ENCODE measurements around the gene TNFSF13. TPM values are rescaled to one million over a fixed set of nuclear protein-coding genes. Genes with fewer than 3 reads are reported as not detected.

Gene TNFSF13
- total RNA-seq, 2 donors from 2014 or later, result 2.9 to 3.1 TPM

DNA sequence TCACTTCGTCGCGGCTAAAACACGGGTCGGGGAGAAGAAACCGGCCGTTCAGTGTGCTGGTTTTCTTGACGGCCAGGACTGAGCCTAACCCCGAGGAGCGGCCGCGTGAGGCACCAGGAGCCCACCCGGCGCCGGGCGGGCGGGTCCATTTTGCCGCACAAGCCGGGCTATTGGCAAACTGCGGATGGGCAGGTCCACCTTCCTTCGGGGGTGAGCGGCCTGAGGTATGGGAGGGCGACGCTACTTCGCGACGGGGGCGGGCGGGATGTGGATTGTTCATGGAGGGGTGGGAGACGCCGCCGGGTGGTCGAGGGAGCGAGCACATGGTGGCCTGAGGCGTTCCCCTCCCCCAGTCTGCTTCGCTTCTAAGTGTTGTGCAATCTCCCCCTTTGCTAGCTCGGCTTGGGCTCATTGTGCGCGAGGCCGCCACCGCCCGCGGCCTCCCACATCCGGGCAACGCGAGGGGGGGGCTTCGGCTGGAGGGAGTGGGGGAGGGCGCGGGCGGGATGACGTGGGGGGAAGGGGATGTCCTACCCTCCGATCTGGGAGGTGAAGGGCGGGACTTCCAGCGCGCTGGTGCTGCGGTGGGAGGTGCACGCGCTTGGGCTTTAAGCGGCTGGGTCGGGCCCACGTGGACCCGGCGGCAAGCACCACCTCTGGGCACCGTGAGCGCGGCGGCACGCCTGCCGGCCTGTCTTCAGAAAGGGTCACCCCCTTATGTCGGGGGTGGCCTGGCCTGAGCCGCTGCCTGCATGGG lies 15.0 kb downstream of the TNFSF13 start:
- no peaks in the 10 kb centered on the region for H3K9me3 ChIP-seq (ENCODE audit: control insufficient read depth, low read length, poor library complexity, severe bottlenecking)
- no peaks in the 10 kb centered on the region for H3K27me3 Mint-ChIP-seq
- H3K36me3 Mint-ChIP-seq (ENCODE audit: low read depth), result peaks cover 7% of the 10 kb centered on the region
- DNase-seq (peak; percentile 83 to 89 (median 87)), ATAC-seq (peak; percentile 54)
- H3K27ac Mint-ChIP-seq, result peak overlapping the region; percentile 98
- H3K4me1 Mint-ChIP-seq, result peaks cover 41% of the 10 kb centered on the region
- H3K4me3 Mint-ChIP-seq, result peak overlapping the region; percentile 93

DNA sequence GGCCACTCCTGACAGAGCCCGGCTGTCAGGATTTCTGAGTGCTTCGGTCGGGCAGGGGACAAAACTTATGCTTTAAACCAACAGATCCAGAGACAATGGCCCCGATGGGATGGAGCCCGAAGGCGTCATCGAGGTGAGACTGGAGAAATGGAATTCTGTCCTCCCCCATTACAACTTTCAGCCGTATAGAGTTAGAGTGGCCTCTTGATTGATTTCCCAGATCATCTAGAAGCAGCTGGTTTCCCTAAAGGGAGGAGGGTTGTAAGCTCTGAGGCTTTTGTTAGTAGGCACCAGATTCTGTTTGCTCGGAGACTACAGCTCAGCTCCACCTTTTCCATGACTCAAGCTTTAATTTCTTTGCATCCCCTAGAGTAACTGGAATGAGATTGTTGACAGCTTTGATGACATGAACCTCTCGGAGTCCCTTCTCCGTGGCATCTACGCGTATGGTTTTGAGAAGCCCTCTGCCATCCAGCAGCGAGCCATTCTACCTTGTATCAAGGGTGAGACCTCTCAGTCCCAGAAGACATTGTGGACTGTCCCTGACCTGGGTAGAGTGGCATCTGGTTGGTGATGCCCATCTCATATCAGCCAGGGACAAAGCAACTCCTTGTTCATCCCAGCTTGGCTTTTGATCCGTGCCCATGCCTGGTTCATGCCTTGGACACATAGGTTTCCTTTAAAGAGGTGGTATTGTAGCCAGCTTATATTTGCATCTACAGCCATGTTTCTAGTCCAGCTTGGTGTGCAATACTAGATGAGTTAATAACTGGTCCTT lies 15.8 kb downstream of the TNFSF13 start:
- Mint-ChIP-seq H3K4me1 (peaks cover 47% of the 10 kb centered on the region), H3K27me3 (no peaks in the 10 kb centered on the region), H3K36me3 (ENCODE audit: low read depth) (peaks cover 7% of the 10 kb centered on the region), H3K27ac (peak overlapping the region; percentile 98), H3K4me3 (peak overlapping the region; percentile 93)
- no peaks in the 10 kb centered on the region for H3K9me3 ChIP-seq (ENCODE audit: control insufficient read depth, low read length, poor library complexity, severe bottlenecking)
- DNase-seq, result no peak
- ATAC-seq, result no peak

DNA sequence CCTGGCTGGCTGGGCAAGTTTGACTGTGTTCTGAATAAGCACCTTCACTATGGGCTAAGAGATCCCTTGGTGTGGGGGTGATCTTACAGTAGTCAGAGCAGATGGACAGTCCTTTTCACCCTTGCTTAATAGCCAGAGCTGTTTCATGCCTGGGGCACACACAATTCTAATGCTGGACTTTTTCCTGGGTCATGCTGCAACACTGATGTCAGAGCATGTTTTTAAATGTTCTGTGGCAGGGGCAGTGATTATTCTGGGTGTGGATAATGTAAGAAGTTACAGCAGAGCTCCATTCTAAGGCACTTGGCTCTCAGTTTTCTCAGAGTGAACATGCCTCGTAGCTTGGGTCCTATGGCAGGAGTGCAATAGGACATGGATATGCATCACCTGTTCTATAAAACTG lies 16.9 kb downstream of the TNFSF13 start:
- ATAC-seq (no peak), DNase-seq (no peak)
- H3K27me3 Mint-ChIP-seq, result no peaks in the 10 kb centered on the region
- peaks cover 7% of the 10 kb centered on the region for H3K36me3 Mint-ChIP-seq (ENCODE audit: low read depth)
- no peaks in the 10 kb centered on the region for H3K9me3 ChIP-seq (ENCODE audit: control insufficient read depth, low read length, poor library complexity, severe bottlenecking)
- peak overlapping the region; percentile 98 for H3K27ac Mint-ChIP-seq
- H3K4me3 Mint-ChIP-seq, result peak overlapping the region; percentile 93
- peaks cover 52% of the 10 kb centered on the region for H3K4me1 Mint-ChIP-seq

DNA sequence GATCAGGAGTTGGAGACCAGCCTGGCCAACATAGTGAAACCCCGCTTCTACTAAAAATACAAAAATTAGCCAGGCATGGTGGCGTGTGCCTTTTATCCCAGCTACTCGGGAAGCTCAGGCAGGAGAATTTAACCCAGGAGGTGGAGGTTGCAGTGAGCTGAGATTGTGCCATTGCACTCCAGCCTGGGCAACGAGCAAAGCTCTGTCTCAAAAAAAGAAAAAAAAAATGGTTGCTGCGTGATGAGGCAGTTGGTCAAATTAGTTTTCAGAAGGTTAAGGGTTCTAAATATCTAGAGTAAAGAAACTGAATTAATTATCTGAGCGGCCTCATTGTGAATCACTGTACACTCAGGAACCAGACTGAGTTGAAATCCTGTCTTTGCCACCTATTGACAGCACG lies 17.4 kb downstream of the TNFSF13 start:
- H3K36me3 Mint-ChIP-seq (ENCODE audit: low read depth), result peaks cover 7% of the 10 kb centered on the region
- H3K4me3 Mint-ChIP-seq, result peak overlapping the region; percentile 53
- no peaks in the 10 kb centered on the region for H3K27me3 Mint-ChIP-seq
- DNase-seq, result no peak
- peaks cover 57% of the 10 kb centered on the region for H3K4me1 Mint-ChIP-seq
- no peaks in the 10 kb centered on the region for H3K9me3 ChIP-seq (ENCODE audit: control insufficient read depth, low read length, poor library complexity, severe bottlenecking)
- ATAC-seq, result no peak
- H3K27ac Mint-ChIP-seq, result peak overlapping the region; percentile 98

DNA sequence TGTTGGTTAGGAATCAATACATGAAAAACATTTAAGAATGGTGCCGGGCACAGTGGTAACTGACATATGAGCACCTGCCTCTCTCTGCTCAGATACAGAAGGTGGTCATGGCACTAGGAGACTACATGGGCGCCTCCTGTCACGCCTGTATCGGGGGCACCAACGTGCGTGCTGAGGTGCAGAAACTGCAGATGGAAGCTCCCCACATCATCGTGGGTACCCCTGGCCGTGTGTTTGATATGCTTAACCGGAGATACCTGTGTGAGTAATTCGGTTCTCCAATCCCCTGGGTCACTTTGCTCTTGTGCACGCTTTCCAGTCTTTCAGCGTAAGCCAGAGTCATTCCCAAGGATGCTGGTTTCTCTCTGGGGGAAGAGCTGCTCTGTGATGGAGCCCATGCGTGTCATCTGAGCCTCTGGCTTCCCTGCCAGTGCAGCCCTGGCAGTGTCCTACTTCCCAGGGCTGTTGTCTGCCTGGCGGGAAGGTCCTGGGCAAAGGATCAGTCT lies 17.9 kb downstream of the TNFSF13 start:
- Mint-ChIP-seq H3K27me3 (no peaks in the 10 kb centered on the region), H3K36me3 (ENCODE audit: low read depth) (peaks cover 7% of the 10 kb centered on the region), H3K4me3 (peak overlapping the region; percentile 53), H3K27ac (peak overlapping the region; percentile 98), H3K4me1 (peaks cover 56% of the 10 kb centered on the region)
- ATAC-seq (no peak), DNase-seq (no peak)
- no peaks in the 10 kb centered on the region for H3K9me3 ChIP-seq (ENCODE audit: control insufficient read depth, low read length, poor library complexity, severe bottlenecking)

DNA sequence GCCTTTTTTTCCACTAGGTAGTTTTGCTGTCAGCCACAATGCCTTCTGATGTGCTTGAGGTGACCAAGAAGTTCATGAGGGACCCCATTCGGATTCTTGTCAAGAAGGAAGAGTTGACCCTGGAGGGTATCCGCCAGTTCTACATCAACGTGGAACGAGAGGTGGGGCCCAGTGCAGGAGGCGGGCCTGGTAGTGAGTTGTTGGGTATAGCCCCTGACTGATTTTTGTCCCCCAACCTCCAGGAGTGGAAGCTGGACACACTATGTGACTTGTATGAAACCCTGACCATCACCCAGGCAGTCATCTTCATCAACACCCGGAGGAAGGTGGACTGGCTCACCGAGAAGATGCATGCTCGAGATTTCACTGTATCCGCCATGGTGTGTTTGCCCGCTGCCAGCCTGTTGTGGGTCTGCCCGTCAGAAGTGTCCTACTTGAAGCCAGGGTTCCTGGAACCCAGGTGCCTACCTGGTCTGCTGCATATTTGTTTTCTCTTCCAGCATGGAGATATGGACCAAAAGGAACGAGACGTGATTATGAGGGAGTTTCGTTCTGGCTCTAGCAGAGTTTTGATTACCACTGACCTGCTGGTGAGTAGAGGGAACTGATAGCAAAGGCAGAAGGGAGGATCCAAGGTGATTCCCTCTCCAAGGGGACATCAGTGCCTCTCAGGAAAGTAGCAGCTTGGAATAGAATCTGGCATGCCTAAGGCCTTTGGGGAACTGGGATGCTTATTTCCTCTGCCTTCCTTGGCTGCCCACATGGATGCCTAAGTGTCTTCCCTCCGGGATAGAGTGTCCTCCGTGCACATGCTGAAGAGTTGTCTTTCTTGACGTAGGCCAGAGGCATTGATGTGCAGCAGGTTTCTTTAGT lies 19.0 kb downstream of the TNFSF13 start:
- Mint-ChIP-seq H3K27me3 (no peaks in the 10 kb centered on the region), H3K27ac (peak overlapping the region; percentile 98), H3K36me3 (ENCODE audit: low read depth) (peaks cover 7% of the 10 kb centered on the region), H3K4me3 (peak overlapping the region; percentile 50), H3K4me1 (peaks cover 52% of the 10 kb centered on the region)
- DNase-seq (no peak), ATAC-seq (no peak)
- H3K9me3 ChIP-seq (ENCODE audit: control insufficient read depth, low read length, poor library complexity, severe bottlenecking), result no peaks in the 10 kb centered on the region

DNA sequence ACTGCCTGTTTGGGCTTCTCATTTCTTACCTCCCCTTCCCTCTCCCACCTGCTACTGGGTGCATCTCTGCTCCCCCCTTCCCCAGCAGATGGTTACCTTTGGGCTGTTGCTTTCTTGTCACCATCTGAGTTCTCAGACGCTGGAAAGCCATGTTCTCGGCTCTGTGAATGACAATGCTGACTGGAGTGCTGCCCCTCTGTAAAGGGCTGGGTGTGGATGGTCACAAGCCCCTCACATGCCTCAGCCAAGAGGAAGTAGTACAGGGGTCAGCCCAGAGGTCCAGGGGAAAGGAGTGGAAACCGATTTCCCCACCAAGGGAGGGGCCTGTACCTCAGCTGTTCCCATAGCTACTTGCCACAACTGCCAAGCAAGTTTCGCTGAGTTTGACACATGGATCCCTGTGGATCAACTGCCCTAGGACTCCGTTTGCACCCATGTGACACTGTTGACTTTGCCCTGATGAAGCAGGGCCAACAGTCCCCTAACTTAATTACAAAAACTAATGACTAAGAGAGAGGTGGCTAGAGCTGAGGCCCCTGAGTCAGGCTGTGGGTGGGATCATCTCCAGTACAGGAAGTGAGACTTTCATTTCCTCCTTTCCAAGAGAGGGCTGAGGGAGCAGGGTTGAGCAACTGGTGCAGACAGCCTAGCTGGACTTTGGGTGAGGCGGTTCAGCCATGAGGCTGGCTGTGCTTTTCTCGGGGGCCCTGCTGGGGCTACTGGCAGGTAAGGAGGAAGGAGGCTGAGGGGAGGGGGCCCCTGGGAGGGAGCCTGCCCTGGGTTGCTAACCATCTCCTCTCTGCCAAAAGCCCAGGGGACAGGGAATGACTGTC lies 20.7 kb downstream of the TNFSF13 start, which contains the start of gene CD68:
Gene CD68 (plus strand): TSS at position 638 of the 833 bp plus-strand sequence. CDS start 40 bp downstream, at position 678.
- ATAC-seq (peak; percentile 14), DNase-seq (no peak)
- H3K9me3 ChIP-seq (ENCODE audit: control insufficient read depth, low read length, poor library complexity, severe bottlenecking), result no peaks in the 10 kb centered on the region
- Mint-ChIP-seq H3K4me1 (peaks cover 50% of the 10 kb centered on the region), H3K27me3 (no peaks in the 10 kb centered on the region), H3K27ac (peak within 1 kb of the TSS; percentile 89), H3K36me3 (ENCODE audit: low read depth) (peaks cover 2% of the 10 kb centered on the region), H3K4me3 (peak within 1 kb of the TSS; percentile 66)

DNA sequence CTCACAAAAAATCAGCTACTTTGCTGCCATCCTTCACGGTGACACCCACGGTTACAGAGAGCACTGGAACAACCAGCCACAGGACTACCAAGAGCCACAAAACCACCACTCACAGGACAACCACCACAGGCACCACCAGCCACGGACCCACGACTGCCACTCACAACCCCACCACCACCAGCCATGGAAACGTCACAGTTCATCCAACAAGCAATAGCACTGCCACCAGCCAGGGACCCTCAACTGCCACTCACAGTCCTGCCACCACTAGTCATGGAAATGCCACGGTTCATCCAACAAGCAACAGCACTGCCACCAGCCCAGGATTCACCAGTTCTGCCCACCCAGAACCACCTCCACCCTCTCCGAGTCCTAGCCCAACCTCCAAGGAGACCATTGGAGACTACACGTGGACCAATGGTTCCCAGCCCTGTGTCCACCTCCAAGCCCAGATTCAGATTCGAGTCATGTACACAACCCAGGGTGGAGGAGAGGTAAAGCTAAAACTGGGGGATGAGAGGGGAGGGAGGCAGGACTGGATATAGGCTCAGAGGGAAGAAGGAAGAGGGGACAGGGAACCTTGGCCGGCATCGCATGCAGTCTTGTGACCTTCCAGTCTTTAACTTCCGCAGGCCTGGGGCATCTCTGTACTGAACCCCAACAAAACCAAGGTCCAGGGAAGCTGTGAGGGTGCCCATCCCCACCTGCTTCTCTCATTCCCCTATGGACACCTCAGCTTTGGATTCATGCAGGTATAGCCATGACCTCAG lies 21.5 kb downstream of the TNFSF13 start:
- DNase-seq, result no peak
- H3K36me3 Mint-ChIP-seq (ENCODE audit: low read depth), result peaks cover 2% of the 10 kb centered on the region

DNA sequence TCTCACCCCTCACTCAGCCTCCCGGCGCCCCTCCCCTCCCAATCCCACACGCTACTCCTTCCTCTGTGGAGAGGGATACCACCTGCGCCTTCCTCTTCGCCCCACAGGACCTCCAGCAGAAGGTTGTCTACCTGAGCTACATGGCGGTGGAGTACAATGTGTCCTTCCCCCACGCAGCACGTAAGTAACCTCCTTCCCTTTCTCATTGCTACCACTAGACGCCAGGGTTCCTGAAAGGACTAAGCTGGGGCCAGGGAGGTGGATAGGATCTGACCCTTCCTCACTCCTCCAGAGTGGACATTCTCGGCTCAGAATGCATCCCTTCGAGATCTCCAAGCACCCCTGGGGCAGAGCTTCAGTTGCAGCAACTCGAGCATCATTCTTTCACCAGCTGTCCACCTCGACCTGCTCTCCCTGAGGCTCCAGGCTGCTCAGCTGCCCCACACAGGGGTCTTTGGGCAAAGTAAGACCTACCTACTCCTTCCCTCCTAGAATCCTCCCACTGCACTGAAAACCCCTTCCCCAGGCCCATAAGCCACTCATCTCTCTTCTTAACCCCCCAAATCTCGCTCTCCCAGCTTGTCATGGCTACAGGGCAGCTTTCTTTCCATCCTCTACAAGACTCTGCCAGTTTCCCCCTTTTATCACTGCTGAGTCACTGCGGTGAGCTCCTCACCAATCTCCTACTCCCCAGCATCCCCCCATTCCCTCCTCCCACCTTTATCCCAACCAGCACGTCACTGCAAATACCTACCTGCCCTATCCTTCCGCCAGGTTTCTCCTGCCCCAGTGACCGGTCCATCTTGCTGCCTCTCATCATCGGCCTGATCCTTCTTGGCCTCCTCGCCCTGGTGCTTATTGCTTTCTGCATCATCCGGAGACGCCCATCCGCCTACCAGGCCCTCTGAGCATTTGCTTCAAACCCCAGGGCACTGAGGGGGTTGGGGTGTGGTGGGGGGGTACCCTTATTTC lies 22.3 kb downstream of the TNFSF13 start:
- Mint-ChIP-seq H3K36me3 (ENCODE audit: low read depth) (peaks cover 2% of the 10 kb centered on the region), H3K27me3 (no peaks in the 10 kb centered on the region), H3K4me3 (no peak overlapping the region), H3K4me1 (peaks cover 57% of the 10 kb centered on the region), H3K27ac (no peak overlapping the region)
- no peak for ATAC-seq
- no peaks in the 10 kb centered on the region for H3K9me3 ChIP-seq (ENCODE audit: control insufficient read depth, low read length, poor library complexity, severe bottlenecking)
- no peak for DNase-seq

More for the DNA sequence above, 21.5 kb downstream of the TNFSF13 start:
- no peaks in the 10 kb centered on the region for H3K27me3 Mint-ChIP-seq
- H3K9me3 ChIP-seq (ENCODE audit: control insufficient read depth, low read length, poor library complexity, severe bottlenecking), result no peaks in the 10 kb centered on the region
- no peak for ATAC-seq
- H3K27ac Mint-ChIP-seq, result peak overlapping the region; percentile 89
- H3K4me1 Mint-ChIP-seq, result peaks cover 51% of the 10 kb centered on the region
- peak overlapping the region; percentile 66 for H3K4me3 Mint-ChIP-seq

DNA sequence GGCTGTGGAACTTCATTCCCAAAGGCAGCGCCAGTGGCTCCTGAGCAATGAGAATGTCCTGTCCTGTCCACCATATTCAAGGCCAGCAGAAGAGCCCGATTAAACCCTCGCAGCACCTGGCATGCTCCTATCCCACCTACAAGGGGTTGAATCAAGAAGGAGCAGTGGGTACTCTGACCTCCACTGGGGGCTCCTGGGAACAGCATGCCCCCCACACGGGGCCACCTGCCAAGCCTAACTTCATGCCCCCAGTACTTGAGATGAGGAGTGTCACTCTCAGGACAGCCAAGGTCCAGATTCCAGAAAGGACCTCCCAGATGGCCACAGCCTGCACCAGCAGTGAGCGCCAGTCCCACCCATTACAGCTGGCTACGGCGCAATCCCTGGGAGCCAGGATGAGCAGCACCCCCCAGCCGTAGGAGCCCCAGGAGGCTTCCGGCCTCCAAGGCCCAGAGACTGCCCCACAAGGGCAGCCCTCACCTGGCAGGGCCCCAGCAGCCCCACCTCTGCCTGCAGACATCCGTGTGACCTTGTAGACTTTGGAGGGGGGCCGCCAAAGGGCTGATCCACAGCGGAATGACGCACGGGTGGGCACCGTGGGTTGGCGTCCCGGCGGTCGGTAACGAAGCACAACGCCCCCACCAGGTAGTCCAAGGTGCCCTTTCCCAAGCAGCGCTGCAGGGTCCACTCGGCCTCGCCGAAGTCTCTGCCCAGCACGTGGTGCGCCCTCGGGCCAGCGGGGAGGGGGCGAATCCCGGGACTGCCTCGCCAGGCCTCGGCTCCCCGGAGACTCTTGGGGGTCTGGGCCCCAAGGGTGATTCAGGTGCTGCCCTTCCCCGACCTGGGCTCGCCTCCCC lies 24.1 kb downstream of the TNFSF13 start:
- H3K27ac Mint-ChIP-seq, result peak overlapping the region; percentile 96
- DNase-seq, result no peak
- H3K36me3 Mint-ChIP-seq (ENCODE audit: low read depth), result peaks cover 2% of the 10 kb centered on the region
- H3K4me1 Mint-ChIP-seq, result peaks cover 48% of the 10 kb centered on the region
- no peak for ATAC-seq
- no peaks in the 10 kb centered on the region for H3K9me3 ChIP-seq (ENCODE audit: control insufficient read depth, low read length, poor library complexity, severe bottlenecking)
- no peak overlapping the region for H3K4me3 Mint-ChIP-seq
- no peaks in the 10 kb centered on the region for H3K27me3 Mint-ChIP-seq
